ENCODE measurements around the gene NMUR2.

GRCh38 chr5:152412129-152412528, 7.0 kb upstream of the NMUR2 start:
- TF ChIP-seq TCF12 (IDR thresholded peaks at IDR 0.05; ENCODE audit: low read depth): no peak
- no peak for TF ChIP-seq TAF1 (IDR thresholded peaks at IDR 0.05; ENCODE audit: low read depth)
- no peak for TF ChIP-seq CREB1 (IDR thresholded peaks at IDR 0.05; ENCODE audit: low read depth)
- TF ChIP-seq EP300 (IDR thresholded peaks at IDR 0.05; ENCODE audit: borderline replicate concordance): no peak
- no peak for TF ChIP-seq MAX (IDR thresholded peaks at IDR 0.05)
- no peak for TF ChIP-seq EGR1 (IDR thresholded peaks at IDR 0.05)
- no peak for TF ChIP-seq RAD21 (IDR thresholded peaks at IDR 0.05; ENCODE audit: low read depth)
- no peak for TF ChIP-seq ZBTB7A (IDR thresholded peaks at IDR 0.05; ENCODE audit: low read depth)
- TF ChIP-seq YY1 (IDR thresholded peaks at IDR 0.05; ENCODE audit: low read depth): no peak
